Endothelial cell of umbilical vein (primary cell): Measurements from ENCODE around the gene DUT. TPM values are rescaled to one million over a fixed set of nuclear protein-coding genes. Genes with fewer than 3 reads are reported as not detected.

Experiments
- BruUV-seq: library from RNA; stranded (reverse); fragments of 400-500 nt; replicated peaks from 2 replicates; lab custom pipeline; 2021; lab: Mats Ljungman, UMichigan
- CTCF ChIA-PET: fragments of 300-600, 350-600 bp; sonication (Branson Sonifier 250); formaldehyde crosslinking; loops from one replicate; lab custom pipeline; 2021; ENCODE audit warnings: antibody characterized with exemption, inconsistent platforms; lab: Charles Lee
- POLR2A ChIA-PET: fragments of 300-600, 350-600 bp; sonication (Branson Sonifier 250); formaldehyde crosslinking; loops from one replicate; lab custom pipeline; 2021; ENCODE audit warnings: antibody characterized with exemption, inconsistent platforms; lab: Charles Lee
- DNase-seq: peaks from one replicate; pipeline ENCODE4 v3.0.0-alpha.2; 2011; ENCODE audit warnings: low read depth, low spot score
- FAIRE-seq: peaks from 2 replicates; lab custom pipeline; 2011; peaks lifted over from hg19 to GRCh38; lab: Jason Lieb, UNC
- H2AFZ ChIP-seq: 2 replicates; pipeline ENCODE4 v1.6.0; 2012; ENCODE audit warnings: low read depth, low read length, control low read depth, inconsistent platforms
- H3K27ac ChIP-seq: 2 replicates; pipeline ENCODE4 v1.5.1; 2011; ENCODE audit warnings: low read depth, mild to moderate bottlenecking, control low read depth, low read length, moderate library complexity; ENCODE audit not compliant: insufficient read depth
- H3K27me3 ChIP-seq, 2 experiments: 2 replicates each; pipeline versions ENCODE4 v1.6.0 to v1.6.1; 2011; ENCODE audit warnings: low read length in 2 of 2, mixed read lengths in 1 of 2; ENCODE audit not compliant: control insufficient read depth in 2 of 2, insufficient read depth in 2 of 2
- H3K36me3 ChIP-seq, 2 experiments: 2 replicates in 1 of 2; 3 replicates in 1 of 2; pipeline ENCODE4 v1.5.1; 2011; ENCODE audit warnings: low read length in 2 of 2, mild to moderate bottlenecking in 1 of 2, moderate library complexity in 1 of 2; ENCODE audit not compliant: control insufficient read depth in 2 of 2, insufficient read depth in 2 of 2; ENCODE audit errors: extremely low read depth in 1 of 2
- H3K4me1 ChIP-seq: 3 replicates; pipeline ENCODE4 v1.5.1; 2011; ENCODE audit warnings: mild to moderate bottlenecking, low read length; ENCODE audit not compliant: control insufficient read depth, insufficient read depth; ENCODE audit errors: extremely low read depth
- H3K4me2 ChIP-seq: 2 replicates; pipeline ENCODE4 v1.6.1; 2011; ENCODE audit warnings: low read length, control low read depth, mixed read lengths; ENCODE audit not compliant: insufficient read depth
- H3K4me3 ChIP-seq, 3 experiments: fragments of 200-600 bp in 1 of 3; sonication (generic), shearing (Covaris generic) in 1 of 3; replicated peaks in 1 of 3; 2 replicates each; pipeline ENCODE4 v1.5.1; 2011 to 2016; ENCODE audit warnings: control low read depth in 3 of 3, low read length in 3 of 3, mild to moderate bottlenecking in 2 of 3, inconsistent platforms in 1 of 3, low read depth in 1 of 3, moderate library complexity in 1 of 3; ENCODE audit not compliant: insufficient read depth in 1 of 3
- H3K79me2 ChIP-seq: 2 replicates; pipeline ENCODE4 v1.6.0; 2012; ENCODE audit warnings: low read length, inconsistent platforms; ENCODE audit not compliant: control insufficient read depth, insufficient read depth
- H3K9ac ChIP-seq: replicated peaks from 2 replicates; pipeline ENCODE3; 2011; ENCODE audit warnings: low read length, control low read depth; ENCODE audit not compliant: insufficient read depth; ENCODE audit errors: extremely low read depth
- H3K9me1 ChIP-seq: replicated peaks from 3 replicates; pipeline ENCODE4 v1.6.0; 2011; ENCODE audit warnings: mild to moderate bottlenecking, low read length; ENCODE audit not compliant: control insufficient read depth, insufficient read depth; ENCODE audit errors: extremely low read depth
- H3K9me3 ChIP-seq: replicated peaks from 2 replicates; pipeline ENCODE4 v1.5.1; 2012; ENCODE audit warnings: low read length, inconsistent platforms; ENCODE audit not compliant: control insufficient read depth, insufficient read depth
- H4K20me1 ChIP-seq: replicated peaks from 2 replicates; pipeline ENCODE3; 2011; ENCODE audit warnings: mild to moderate bottlenecking, low read length; ENCODE audit not compliant: control insufficient read depth, insufficient read depth; ENCODE audit errors: extremely low read depth
- EZH2 ChIP-seq: IDR thresholded peaks from 2 replicates; pipeline ENCODE4 v1.6.1; 2012; ENCODE audit warnings: borderline replicate concordance, low read depth, mild to moderate bottlenecking, moderate library complexity, low read length, inconsistent platforms; ENCODE audit not compliant: severe bottlenecking
- FOS ChIP-seq: IDR thresholded peaks from 2 replicates; pipeline ENCODE4 v1.6.1; 2011; ENCODE audit warnings: mild to moderate bottlenecking, low read length, moderate library complexity, borderline replicate concordance; ENCODE audit not compliant: insufficient read depth
- GATA2 ChIP-seq: IDR thresholded peaks from 2 replicates; pipeline ENCODE4 v1.7.0; 2011; ENCODE audit warnings: low read depth, mild to moderate bottlenecking, moderate library complexity, mixed read lengths, low read length; ENCODE audit not compliant: insufficient read length, insufficient read depth
- JUN ChIP-seq: IDR thresholded peaks from 2 replicates; pipeline ENCODE4 v1.6.1; 2011; ENCODE audit warnings: borderline replicate concordance, low read depth; ENCODE audit not compliant: insufficient read length, insufficient read depth
- MAX ChIP-seq: IDR thresholded peaks from 2 replicates; pipeline ENCODE4 v1.6.1; 2011; ENCODE audit not compliant: insufficient read depth, insufficient read length
- MYC ChIP-seq: IDR thresholded peaks from one replicate; pipeline ENCODE4 v1.6.1; 2011; ENCODE audit warnings: mild to moderate bottlenecking, low read depth, low read length
- POLR2A ChIP-seq: IDR thresholded peaks from 2 replicates; pipeline ENCODE4 v1.6.1; 2012; ENCODE audit warnings: low read depth, mild to moderate bottlenecking, control low read depth, low read length
- POLR2AphosphoS5 ChIP-seq: IDR thresholded peaks from 2 replicates; pipeline ENCODE4 v1.6.1; 2012; ENCODE audit warnings: low read depth, mild to moderate bottlenecking, control low read depth, low read length, moderate library complexity; ENCODE audit not compliant: insufficient read depth
- dilution Hi-C: fragments of 300-500 bp; cut with MboI; formaldehyde crosslinking; loops from one replicate; pipeline ENCODE4 v1.15.0; 2019; ENCODE audit warnings: low sequenced_read_pairs; ENCODE audit not compliant: extremely low pct_ligation_motif_present
- intact Hi-C: fragments of 100-400 bp; cut with micrococcal nuclease; formaldehyde crosslinking; loops from one replicate; pipeline ENCODE4 v1.10.0; 2022
- polyA plus RNA-seq, 4 experiments: library from polyadenylated mRNA; depleted of rRNA in 3 of 4; stranded (reverse) in 3 of 4; unstranded in 1 of 4; fragments of >200 nt; gene quantifications; 2 replicates each; pipeline versions ENCODE4 v1.2.1 to v1.2.3, GENCODE V29; 2011 to 2012; ENCODE audit warnings: missing spikeins in 1 of 4
- total RNA-seq: library from RNA; stranded (reverse); gene quantifications from 2 replicates; pipeline ENCODE4 v1.2.3, GENCODE V29; 2021
- TF ChIP-seq, protein P1 (sequence below), 2 donors: IDR thresholded peaks; 1 replicate in 1 of 2; 2 replicates in 1 of 2; pipeline ENCODE4 v1.5.1; 2011; ENCODE audit warnings: low read length in 2 of 2, mild to moderate bottlenecking in 2 of 2, moderate library complexity in 2 of 2, control low read depth in 1 of 2, inconsistent platforms in 1 of 2, low read depth in 1 of 2; ENCODE audit not compliant: insufficient read depth in 1 of 2; ENCODE audit errors: extremely low read depth in 1 of 2

DUT gene
- total and polyA plus RNA-seq, 2 donors (not counting 3 experiments of a cell fraction or from before 2014, with no cell fraction given) = 59.9 to 135 TPM

DNA sequence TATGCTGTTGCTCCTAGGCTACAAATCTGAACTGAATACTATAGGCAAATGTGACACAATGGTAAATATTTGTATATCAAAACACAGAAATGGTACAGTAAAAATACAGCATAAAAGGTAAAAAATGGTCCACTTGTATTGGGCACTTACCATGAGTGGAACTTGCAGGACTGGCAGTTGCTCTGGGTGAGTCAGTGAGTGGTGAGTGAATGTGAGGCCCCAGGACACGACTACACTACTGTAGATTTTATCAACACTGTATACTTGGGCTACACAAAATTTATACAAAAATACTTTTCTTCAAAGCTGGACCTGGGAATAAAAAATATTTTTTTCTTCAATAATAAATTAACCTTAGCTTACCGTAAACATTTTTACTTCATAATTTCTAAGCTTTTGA, 41.6 kb upstream of the DUT start:
- no peak overlapping the region for H3K4me2 ChIP-seq
- DNase-seq (no peak), FAIRE-seq (no peak)
- BruUV-seq = no TSS peak
- no peaks in the 10 kb centered on the region for H3K9me3 ChIP-seq
- TF ChIP-seq JUN = no peak
- no peak for TF ChIP-seq MYC
- TF ChIP-seq FOS = no peak
- TF ChIP-seq POLR2A = no peak
- TF ChIP-seq, protein P1, sequence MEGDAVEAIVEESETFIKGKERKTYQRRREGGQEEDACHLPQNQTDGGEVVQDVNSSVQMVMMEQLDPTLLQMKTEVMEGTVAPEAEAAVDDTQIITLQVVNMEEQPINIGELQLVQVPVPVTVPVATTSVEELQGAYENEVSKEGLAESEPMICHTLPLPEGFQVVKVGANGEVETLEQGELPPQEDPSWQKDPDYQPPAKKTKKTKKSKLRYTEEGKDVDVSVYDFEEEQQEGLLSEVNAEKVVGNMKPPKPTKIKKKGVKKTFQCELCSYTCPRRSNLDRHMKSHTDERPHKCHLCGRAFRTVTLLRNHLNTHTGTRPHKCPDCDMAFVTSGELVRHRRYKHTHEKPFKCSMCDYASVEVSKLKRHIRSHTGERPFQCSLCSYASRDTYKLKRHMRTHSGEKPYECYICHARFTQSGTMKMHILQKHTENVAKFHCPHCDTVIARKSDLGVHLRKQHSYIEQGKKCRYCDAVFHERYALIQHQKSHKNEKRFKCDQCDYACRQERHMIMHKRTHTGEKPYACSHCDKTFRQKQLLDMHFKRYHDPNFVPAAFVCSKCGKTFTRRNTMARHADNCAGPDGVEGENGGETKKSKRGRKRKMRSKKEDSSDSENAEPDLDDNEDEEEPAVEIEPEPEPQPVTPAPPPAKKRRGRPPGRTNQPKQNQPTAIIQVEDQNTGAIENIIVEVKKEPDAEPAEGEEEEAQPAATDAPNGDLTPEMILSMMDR (IDR thresholded peaks at IDR 0.05; ENCODE audit: extremely low read depth in 1 of 2, insufficient read depth in 1 of 2, low read depth in 1 of 2, low read length in 2 of 2) = no peak
- no peak for TF ChIP-seq EZH2
- TF ChIP-seq POLR2AphosphoS5 = no peak
- TF ChIP-seq MAX = no peak
- no peak for TF ChIP-seq GATA2
- no peaks in the 10 kb centered on the region for H3K36me3 ChIP-seq
- H3K27me3 ChIP-seq = no peaks in the 10 kb centered on the region
- dilution Hi-C loops = no loop called here
- H3K27ac ChIP-seq = no peak overlapping the region
- no peaks in the 10 kb centered on the region for H4K20me1 ChIP-seq
- intact Hi-C loops = loop anchor here (5.0 to 10.0 kb wide), 2 partner anchors 575 to 1977 kb away; partner anchors contain the start of gene SEMA6D
- CTCF ChIA-PET = interaction anchor here (1.9 kb wide), 1 partner anchor 10 kb away, joined by 7 read pairs; no protein-coding TSS in a partner anchor
- H3K9me1 ChIP-seq = no peaks in the 10 kb centered on the region
- POLR2A ChIA-PET = no interaction called here
- no peaks in the 10 kb centered on the region for H3K79me2 ChIP-seq
- no peak overlapping the region for H3K9ac ChIP-seq
- no peak overlapping the region for H2AFZ ChIP-seq
- peaks cover 3% of the 10 kb centered on the region for H3K4me1 ChIP-seq
- H3K4me3 ChIP-seq = no peak overlapping the region
